HepG2 (cell line): ENCODE results near the gene ZNF615. TPM values are rescaled to one million over a fixed set of nuclear protein-coding genes. Genes with fewer than 3 reads are reported as not detected.

Source experiments
- ATF6 ChIP-seq: sonication (generic); formaldehyde crosslinking; conservative IDR thresholded peaks from 2 replicates; pipeline ENCODE4 v1.4.0; 2020; ENCODE audit warnings: missing genetic modification reagents
- HBP1 ChIP-seq: IDR thresholded peaks from 2 replicates; pipeline ENCODE4 v1.6.1; 2016; ENCODE audit warnings: low read depth, control low read depth
- HDAC1 ChIP-seq: sonication (generic); formaldehyde crosslinking; IDR thresholded peaks from 2 replicates; pipeline ENCODE4 v1.5.1; 2020; ENCODE audit warnings: mild to moderate bottlenecking, missing genetic modification reagents
- IRF2 ChIP-seq: IDR thresholded peaks from 2 replicates; pipeline ENCODE4 v1.6.1; 2018; ENCODE audit warnings: missing genetic modification reagents, missing compliant biosample characterization
- LRRFIP1 ChIP-seq: sonication (generic); formaldehyde crosslinking; conservative IDR thresholded peaks from 2 replicates; pipeline ENCODE4 v1.4.0; 2020; ENCODE audit warnings: missing genetic modification reagents
- NFKBIZ ChIP-seq: IDR thresholded peaks from 2 replicates; pipeline ENCODE4 v1.6.1; 2018; ENCODE audit warnings: missing genetic modification reagents, missing compliant biosample characterization
- NKX3-1 ChIP-seq: sonication (generic); formaldehyde crosslinking; IDR thresholded peaks from 2 replicates; pipeline ENCODE4 v1.5.0; 2020; ENCODE audit warnings: missing genetic modification reagents
- PCBP1 ChIP-seq: fragments of 200-400 bp; formaldehyde crosslinking; IDR thresholded peaks from 2 replicates; pipeline ENCODE4 v1.6.1; 2017; ENCODE audit warnings: mild to moderate bottlenecking, low read depth, low read length, borderline replicate concordance
- RCOR2 ChIP-seq: IDR thresholded peaks from 2 replicates; pipeline ENCODE4 v1.6.1; 2016; ENCODE audit warnings: missing biosample characterization, missing genetic modification reagents
- SRY ChIP-seq: sonication (generic); formaldehyde crosslinking; IDR thresholded peaks from 2 replicates; pipeline ENCODE4 v1.8.0; 2022; ENCODE audit warnings: mild to moderate bottlenecking, missing genetic modification reagents
- THAP9 ChIP-seq: sonication (generic); formaldehyde crosslinking; IDR thresholded peaks from 2 replicates; pipeline ENCODE4; 2020; ENCODE audit warnings: missing genetic modification reagents, mild to moderate bottlenecking, borderline replicate concordance
- U2AF1 ChIP-seq: fragments of 200-400 bp; formaldehyde crosslinking; optimal IDR thresholded peaks from 2 replicates; pipeline ENCODE3; 2017; ENCODE audit warnings: mild to moderate bottlenecking, low read depth, low read length
- ZNF235 ChIP-seq: sonication (generic); formaldehyde crosslinking; IDR thresholded peaks from 2 replicates; pipeline ENCODE4 v1.8.1; 2023; ENCODE audit warnings: mild to moderate bottlenecking, missing genetic modification reagents, borderline replicate concordance
- ZNF44 ChIP-seq: sonication (generic); formaldehyde crosslinking; IDR thresholded peaks from 2 replicates; pipeline ENCODE4 v1.5.1; 2020; ENCODE audit warnings: mild to moderate bottlenecking, missing genetic modification reagents
- ZNF570 ChIP-seq: sonication (generic); formaldehyde crosslinking; IDR thresholded peaks from 2 replicates; pipeline ENCODE4 v1.4.0; 2020; ENCODE audit warnings: mild to moderate bottlenecking, missing genetic modification reagents, borderline replicate concordance
- ZNF605 ChIP-seq: sonication (generic); formaldehyde crosslinking; IDR thresholded peaks from 2 replicates; pipeline ENCODE4 v1.8.0; 2022; ENCODE audit warnings: mild to moderate bottlenecking, missing genetic modification reagents
- polyA plus RNA-seq, 8 experiments: library from polyadenylated mRNA; depleted of rRNA in 3 of 8; stranded (reverse) in 7 of 8; unstranded in 1 of 8; fragments of >200 nt; fragmentation: Illumina TruSeq in 4 of 8; extraction: Trizol in 4 of 8; gene quantifications; 2 replicates each; pipeline versions ENCODE4 v1.2.1 to v1.2.3, GENCODE V29; 2011 to 2016; ENCODE audit warnings: low read depth in 4 of 8, missing spikeins in 1 of 8, mixed read lengths in 1 of 8; ENCODE audit not compliant: insufficient read depth in 1 of 8
- total RNA-seq, 5 experiments: library from RNA; depleted of rRNA; stranded (reverse); fragments of >200 nt; fragmentation: Illumina TruSeq; extraction: Trizol; gene quantifications; 2 replicates each; pipeline ENCODE4 v1.2.3, GENCODE V29; 2016; ENCODE audit warnings: low read depth in 1 of 5
- TF ChIP-seq, protein P1 (sequence below), 2 experiments: sonication (generic) in 1 of 2; formaldehyde crosslinking in 1 of 2; IDR thresholded peaks; 2 replicates each; pipeline versions ENCODE4 v1.4.0 to v1.6.1; 2018 to 2020; ENCODE audit warnings: missing genetic modification reagents in 2 of 2, borderline replicate concordance in 1 of 2, low read depth in 1 of 2, mild to moderate bottlenecking in 1 of 2, missing biosample characterization in 1 of 2

The ZNF615 gene
- total and polyA plus RNA-seq, 2 of the 13 experiments (the other 11 are each of a cell fraction or from before 2014, with no cell fraction given) = 5.2 to 7.8 TPM

- TF ChIP-seq ATF6 (no peak), ZNF570 (no peak), NKX3-1 (CRISPR knock-in tag) (peak; percentile 77), HBP1 (CRISPR knock-in tag) (peak; percentile 71; the same call in 1 of the 2 replicates), LRRFIP1 (no peak), ZNF605 (CRISPR knock-in tag) (peak; percentile 78), SRY (CRISPR knock-in tag) (peak; percentile 61; the same call in 1 of the 2 replicates), ZNF235 (CRISPR knock-in tag) (no peak; the same call in 1 of the 2 replicates), IRF2 (CRISPR knock-in tag) (peak; percentile 60; the same call in 1 of the 2 replicates), NFKBIZ (CRISPR knock-in tag) (no peak), HDAC1 (CRISPR knock-in tag) (peak; percentile 68), PCBP1 (no peak), THAP9 (CRISPR knock-in tag) (peak; percentile 83; the same call in 1 of the 2 replicates), ZNF44 (CRISPR knock-in tag) (no peak), U2AF1 (peak; percentile 58), RCOR2 (CRISPR knock-in tag) (no peak)
- TF ChIP-seq, protein P1, sequence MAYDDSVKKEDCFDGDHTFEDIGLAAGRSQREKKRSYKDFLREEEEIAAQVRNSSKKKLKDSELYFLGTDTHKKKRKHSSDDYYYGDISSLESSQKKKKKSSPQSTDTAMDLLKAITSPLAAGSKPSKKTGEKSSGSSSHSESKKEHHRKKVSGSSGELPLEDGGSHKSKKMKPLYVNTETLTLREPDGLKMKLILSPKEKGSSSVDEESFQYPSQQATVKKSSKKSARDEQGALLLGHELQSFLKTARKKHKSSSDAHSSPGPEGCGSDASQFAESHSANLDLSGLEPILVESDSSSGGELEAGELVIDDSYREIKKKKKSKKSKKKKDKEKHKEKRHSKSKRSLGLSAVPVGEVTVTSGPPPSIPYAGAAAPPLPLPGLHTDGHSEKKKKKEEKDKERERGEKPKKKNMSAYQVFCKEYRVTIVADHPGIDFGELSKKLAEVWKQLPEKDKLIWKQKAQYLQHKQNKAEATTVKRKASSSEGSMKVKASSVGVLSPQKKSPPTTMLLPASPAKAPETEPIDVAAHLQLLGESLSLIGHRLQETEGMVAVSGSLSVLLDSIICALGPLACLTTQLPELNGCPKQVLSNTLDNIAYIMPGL (CRISPR knock-in tag; IDR thresholded peaks at IDR 0.05; ENCODE audit: borderline replicate concordance in 1 of 2, low read depth in 1 of 2) = 0 out of 4 replicates have a peak, but pooled peaks have one; percentile 60 to 62
These were observed 40.8 kb upstream of the ZNF615 start, which contains the start of gene ZNF432 (continued) for GRCh38 chr19:52048555-52049501.
